Activated CD8-positive, alpha-beta memory T cell treated with anti-CD3 and anti-CD28 coated beads for 1 hour (primary cell): ENCODE results near the gene ORC4.

Source experiments
- DNase-seq, 2 donors: peaks; one replicate each; pipeline ENCODE4 v3.0.0-alpha.2; 2020; ENCODE audit warnings: low read depth in 1 of 2; ENCODE audit errors: extremely low read depth in 1 of 2

The ORC4 gene

DNA sequence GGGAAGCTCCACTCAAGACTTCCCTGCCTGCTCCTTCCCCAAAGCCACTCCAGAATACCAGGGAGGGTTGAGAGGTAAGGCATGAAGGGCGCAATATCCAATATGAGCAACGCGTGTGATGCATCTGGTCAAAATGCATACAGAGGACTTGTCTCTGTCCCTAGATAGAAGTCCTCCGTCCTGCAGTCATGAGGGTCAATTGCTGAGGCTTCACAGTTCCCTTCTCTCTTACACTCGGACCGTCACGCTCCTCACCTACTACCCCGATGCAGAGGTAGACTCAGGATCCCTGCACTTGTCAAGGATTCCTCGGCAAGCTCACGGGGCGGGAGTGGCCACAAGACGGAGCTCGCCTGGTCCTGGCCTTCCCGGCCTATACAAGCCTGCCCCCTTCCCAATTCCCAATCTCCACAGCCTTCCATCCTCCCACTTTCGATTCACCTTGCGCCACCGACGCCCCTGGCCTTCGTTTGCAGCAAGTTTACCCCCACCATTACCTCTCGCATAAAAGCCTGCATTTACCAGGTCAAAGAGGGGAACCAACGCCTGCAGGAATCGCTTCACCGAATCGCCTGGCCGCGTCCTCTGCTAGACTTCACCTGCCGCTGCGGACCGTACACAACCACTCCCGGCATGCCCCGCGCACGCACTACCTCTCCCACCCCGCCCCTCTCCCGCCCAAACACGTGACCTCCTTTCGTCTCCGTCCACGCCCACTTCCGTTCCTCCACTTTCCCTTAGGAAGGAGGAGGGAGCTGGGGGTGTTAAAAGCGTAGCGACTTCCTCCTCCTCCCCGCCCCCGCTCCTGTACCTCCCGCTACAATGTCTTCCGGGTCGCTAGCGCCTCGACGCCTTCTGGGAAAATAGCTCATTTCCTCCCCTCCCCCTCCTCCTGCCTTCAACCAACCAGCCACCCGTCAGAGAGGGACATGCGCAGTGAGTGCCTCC, at the start of gene ORC4:
Gene ORC4 (minus strand): TSS at position 627 of the 948 bp plus-strand sequence. CDS start 44,779 bp downstream, outside the sequence.
- DNase-seq = peak; percentile 91 to 93

DNA sequence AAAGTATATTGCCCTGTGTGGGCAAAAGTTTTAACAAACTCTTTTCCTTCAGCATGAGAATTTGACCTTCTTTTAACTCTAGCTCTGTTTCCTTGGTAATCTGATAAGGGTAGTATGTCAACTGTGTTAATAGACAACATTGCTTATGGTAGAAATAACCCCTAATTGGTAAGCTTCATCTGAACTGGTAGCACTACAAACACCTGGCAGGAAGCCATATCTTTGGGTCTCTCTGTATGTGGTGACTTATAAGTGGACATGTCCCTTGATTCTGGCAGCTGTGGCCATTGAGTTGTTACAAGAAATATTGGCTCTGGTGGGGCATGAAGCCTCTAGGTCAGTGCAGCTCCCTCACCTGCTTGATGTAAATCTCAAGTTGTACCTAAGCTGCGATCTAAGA, 47.3 kb upstream of the ORC4 start:
- no peak for DNase-seq

DNA sequence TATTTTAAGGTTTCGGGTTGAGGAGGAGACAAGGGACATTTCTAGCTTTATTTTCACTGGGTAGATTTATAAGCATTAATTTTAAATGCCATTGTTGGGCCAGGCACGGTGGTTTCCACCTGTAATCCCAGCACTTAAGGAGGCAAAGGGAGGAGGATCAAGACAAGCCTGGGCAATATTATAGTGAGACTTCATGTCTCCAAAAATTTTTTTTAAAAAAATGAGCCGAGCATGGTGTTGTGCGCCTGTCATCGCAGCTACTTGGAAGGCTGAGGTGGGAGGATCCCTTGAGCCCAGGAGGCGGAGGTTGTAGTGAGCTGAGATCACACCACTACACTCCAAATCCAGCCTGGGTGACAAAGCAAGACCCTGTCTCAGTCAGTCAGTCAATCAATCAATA, 45.4 kb upstream of the ORC4 start:
- DNase-seq = no peak

DNA sequence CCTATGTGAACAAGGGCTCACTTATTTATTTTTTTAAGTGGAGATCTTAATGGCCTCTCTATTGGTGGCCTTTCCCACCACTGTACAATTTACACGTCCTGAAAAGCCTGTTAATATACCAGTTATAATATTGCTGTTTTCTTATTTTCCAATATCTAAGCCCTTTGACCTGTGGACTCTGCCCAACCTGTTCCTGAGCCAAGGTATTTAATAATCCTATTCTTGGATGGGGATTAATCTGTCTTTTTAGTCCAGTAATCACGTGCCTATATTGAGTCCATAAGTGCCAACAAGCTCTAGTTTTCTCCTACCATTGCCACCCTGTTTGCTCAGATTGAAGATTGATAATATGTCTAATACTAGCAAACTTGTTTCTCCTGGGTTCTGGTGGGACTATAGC, 43.1 kb upstream of the ORC4 start:
- no peak for DNase-seq

DNA sequence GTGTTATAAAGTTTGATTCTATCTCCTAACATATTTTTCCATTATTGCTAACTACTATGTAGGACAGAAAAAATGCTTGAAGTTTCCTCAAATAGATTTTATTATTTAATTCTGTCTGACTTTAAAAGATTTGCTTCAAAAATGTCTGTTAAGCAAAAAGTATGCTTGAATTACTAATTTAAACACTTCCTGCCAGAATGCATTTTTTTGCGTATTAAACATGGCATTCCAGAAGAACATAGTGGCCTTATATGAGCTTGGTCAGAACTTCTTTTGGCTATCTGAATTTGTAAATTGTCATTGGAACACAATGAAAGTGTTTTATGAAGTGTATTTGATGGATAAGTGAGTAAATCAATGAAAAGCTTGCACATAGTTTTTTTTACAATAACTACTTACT, 38.1 kb upstream of the ORC4 start:
- no peak for DNase-seq

DNA sequence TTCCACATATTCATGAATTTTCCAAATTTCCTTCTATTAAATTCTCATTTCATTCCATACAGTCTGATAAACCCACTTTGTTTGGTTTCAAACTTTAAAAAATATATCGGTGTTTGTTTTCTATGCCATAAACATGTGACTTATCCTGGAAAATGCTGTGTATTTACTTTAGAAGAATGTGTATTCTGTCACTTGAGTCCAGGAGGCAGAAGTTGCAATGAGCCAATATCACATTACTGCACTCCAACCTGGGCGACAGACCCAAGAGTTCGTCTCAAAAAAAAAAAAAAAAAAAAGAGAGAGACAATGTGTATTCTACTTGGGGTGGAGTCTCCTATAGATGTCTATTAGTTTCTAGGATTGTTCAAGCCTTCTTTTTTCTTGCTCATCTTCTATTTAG, 32.1 kb upstream of the ORC4 start:
- DNase-seq = no peak

DNA sequence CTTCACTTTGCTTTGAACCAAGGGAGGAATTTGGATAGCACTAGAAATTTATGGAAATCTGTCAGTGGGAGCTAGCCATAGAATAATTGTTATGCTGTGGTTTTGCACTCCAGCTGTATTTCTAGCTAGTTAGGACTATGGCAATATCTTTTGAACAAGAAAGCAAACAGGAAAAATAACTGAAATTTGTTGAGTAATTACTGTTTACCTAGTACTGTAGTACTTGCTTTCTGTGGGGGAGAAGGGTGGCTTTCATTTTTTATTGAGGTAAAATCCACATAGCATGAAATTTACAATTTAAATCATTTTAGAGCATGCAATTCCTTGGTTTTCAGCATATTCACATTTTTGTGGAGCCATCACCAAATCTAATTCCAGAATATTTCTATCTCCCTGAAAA, 28.7 kb upstream of the ORC4 start:
- no peak for DNase-seq

DNA sequence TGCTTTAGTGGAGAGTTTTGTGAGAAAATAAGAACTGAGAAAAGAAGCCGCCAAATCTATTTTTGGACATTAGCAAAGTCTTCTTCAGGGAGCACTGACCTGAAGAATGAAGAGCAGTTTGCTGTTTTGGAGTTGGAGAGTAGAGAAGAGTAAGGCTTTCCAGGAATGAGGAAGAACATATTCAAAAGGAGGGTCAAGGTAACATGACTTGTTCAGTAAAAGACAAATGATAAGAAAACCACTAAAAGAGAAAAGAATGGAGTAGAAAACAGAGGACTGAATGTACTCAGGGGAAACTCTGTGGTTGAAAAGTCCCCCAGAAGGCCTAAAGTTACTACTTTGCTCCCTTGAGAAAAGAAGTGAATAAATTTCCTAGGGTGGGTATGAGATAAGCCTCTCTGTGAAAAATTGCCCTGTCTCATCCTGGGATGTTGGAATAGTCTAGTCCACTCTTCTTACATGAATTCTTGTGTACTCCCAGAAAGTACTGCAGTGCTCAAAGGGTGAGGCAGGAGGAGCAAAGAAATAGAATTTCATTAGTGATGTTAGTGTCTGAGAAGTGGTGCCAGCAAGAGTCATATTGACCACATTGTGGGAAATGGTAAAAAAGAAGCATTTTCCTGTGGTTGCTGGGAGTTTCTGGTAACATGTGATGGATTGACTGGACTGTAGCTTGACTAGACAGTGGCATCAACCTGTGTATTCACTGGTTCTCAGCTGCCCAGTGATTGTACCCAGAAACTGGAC, 28.1 kb upstream of the ORC4 start:
- DNase-seq = no peak

DNA sequence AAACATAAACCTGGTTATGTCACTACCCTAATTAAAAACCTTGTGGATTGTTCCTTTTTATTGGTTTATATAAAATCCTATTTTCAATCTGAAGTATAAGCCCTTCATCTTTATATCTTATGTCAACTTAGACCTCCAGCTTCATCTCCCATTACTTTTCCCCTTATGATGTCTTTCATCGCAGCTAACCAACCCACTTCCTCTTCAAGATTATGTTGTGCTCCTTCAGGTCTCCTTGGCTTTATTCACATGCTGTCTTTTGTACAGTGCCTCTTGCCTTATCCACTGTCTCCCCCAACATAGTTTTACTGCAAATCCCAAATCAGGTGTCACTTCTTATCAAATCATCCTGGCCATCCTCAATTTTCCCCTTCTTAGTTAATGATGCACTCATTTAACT, 26.3 kb upstream of the ORC4 start:
- DNase-seq = no peak

DNA sequence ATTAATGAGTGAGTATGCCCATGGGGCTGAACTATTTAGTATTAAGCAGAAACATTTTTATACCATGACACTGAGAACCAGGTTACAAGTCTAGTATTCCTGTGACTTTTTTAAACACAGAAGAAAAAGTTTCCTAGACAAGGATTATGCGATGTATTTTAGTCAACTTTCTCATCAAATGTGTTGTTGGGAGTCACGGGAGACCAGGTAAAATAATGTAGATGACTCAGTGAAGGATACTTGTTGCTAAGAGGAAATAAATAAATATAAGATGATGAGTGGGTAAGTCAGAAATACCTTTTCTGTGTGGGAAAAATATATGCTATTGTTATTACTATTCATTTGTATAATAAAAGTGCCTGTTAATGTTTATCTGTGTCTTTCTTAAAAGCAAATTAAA, 23.8 kb upstream of the ORC4 start:
- no peak for DNase-seq

DNA sequence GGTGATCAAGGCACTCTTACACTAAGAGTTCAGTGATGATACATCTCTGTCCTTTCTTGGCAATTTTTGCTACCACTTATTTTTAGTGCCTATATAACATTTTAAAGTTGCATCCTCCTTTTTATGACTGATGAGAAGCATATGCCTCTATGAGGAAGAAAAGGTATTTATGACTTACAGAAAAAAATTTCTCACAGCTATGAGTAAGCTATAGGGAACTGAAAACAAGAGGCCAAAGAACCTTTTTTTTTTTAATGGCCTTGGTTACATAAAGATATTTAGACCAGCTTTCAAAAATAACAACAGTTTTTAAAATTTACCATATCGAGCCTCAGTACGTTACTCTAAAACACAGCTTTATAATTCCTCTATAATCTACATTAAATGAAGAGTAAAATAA, 21.7 kb upstream of the ORC4 start:
- DNase-seq = no peak

DNA sequence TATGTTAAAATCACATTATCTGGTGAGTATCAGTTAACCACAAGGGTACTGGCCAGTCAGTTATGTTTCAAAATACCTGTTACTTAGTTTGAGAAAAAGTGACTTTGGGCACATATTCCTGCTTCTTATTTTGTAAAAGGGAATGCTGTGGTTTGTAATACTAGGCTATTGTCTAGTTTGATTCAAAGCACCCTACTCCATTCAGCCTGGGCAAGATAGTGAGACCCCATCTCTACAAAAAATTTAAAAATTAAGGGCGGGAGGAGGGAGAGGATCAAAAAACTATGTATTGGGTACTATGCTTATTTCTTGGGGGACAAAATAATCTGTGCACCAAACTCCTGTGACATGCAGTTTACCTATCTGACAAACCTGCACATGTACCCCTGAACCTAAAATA, 19.2 kb upstream of the ORC4 start:
- no peak for DNase-seq

DNA sequence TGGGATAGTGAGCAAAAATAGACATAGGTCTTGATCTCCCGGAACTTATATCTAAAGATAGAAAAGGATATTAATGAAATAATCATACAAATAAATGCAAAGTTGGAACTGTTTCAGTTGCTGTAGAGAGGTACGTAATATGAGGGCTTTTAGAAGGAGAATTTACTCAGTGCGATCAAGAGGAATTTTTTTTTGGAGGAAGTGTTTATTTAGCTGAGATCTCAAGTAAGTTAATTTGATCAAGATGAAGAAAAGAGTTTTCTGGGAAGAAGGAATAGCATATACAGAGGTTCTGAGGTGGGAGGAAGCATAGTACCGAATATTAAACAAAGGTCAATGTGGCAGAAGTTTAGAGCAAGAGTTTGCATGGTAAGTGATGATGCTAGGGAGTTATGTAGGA, 11.7 kb upstream of the ORC4 start:
- DNase-seq = no peak

DNA sequence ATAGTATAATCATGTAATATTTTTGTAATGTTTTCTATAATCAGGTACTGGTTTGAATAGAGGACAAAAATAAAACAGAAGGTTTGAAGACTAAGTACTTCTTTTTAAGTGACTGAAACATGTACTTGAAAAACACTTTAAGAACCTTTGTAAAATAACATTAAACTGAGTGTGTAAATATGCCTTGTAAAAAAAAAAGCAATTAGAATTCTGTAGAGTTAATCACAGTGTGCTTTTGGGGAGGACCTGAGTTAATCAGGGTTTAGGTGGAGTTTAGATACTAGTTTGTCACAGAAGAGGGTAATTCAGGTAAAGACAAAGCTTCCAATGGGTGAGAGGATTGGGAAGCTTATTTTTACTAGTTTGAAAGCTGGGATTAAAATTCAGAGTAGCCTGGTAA, 10.6 kb upstream of the ORC4 start:
- no peak for DNase-seq

DNA sequence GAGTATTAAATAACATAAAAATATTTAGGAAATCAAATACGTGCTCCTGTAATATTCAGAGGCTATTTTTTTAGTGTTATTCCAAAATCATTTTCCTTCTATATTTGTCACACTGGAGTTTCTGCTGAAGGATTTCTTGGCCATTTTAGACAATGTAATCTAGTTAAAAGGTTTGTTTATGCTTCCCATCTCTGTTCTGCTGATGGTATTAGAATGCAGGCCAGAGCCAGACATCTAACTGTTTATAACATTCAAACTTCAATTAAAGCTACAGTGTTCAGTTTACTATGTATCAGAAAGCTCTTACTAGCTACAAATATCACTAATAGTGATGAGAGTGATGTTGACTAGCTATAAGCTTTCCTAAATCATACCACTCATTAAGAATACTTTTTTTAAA, 8.2 kb upstream of the ORC4 start:
- DNase-seq = no peak

DNA sequence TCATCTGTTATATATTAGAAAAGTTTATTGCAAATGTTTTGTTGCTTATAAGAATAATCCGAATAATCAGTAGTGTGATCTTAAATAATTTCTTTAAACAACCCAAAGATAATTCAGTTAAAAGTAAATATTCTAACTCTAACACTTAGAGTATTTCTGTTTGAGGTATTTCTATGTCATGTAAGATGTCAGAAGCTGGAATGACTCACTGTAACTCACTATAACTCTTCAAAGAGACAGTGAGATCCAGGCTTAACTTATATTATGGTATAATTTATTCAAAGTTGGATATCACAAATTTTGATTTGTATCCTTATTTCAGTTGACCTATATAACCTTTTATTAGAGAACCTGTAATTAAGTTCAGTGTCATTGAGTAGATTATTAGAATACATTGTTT, 7.3 kb upstream of the ORC4 start:
- DNase-seq = no peak

DNA sequence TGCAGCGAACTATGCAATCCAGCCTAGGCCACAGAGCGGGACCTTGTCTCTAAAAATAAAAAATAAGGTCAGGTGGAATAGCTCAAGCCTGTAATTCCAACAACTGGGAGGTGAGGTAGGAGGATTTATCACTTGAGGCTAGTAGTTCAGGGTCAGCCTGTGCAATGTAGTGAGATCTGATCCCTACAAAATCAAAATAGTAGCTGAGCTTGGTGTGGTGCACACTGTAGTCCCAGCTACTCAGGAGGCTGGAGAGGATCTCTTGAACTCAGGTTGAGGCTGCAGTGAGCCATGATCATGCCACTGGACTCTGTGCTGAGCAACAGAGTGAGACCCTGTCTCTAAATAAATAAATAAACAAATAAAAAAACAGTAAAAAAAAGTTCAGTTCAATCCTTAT, 6.0 kb upstream of the ORC4 start:
- DNase-seq = no peak

DNA sequence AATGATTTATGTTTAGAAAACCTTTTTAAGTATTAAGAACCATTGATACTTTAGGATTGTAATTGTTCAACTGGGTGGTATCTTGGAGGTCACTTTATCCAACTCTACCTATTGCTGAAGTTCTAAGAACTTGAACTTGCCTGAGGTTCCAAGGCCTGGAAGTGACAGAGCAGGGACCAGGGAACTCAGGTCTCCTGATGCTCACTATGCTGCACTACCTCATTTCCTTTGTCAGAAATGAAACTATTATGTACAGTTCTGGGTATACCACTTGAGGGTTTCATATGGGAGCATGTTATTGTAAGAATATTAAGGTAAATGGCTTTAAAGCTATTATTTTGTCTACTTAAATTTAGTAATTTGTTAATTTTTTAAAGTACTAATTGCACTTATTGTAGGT, 3.3 kb upstream of the ORC4 start:
- DNase-seq = no peak

DNA sequence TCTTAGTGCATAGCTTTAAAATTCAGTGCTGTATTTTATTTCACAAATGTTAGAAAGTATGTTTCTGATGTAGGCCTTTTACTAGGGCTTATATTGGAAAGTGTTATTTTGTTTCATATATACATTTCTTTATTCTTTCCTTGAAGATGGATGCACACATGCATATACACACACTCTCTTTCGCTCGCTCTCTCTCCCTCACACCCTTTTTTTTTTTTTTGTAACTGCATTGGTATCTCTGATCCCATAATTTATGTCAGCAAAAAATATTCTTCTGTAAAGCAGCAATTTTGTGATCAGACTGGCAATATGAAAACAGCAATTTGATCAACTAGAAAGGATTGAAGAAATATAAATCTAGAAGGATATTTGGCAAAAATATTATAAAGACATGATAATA, 2.3 kb upstream of the ORC4 start:
- DNase-seq = no peak

DNA sequence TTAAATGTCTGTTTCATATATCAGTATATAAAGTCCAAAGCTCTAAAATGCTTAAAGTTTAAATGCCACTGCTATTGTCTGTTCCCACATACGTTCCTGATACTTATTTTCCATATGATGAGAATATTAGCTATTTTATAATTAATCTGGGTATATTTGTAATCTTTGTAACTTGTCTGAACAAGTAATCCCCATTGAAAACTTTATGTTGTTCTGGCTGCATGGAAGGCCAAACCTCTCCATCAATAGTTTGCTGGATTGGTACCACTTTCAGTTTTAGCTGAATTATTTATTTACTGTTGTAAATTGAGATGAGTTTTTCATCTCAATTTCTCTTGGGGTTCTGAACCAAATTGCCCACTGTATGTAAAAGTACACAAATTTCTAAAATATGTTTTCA, 1.8 kb upstream of the ORC4 start:
- DNase-seq = no peak

DNA sequence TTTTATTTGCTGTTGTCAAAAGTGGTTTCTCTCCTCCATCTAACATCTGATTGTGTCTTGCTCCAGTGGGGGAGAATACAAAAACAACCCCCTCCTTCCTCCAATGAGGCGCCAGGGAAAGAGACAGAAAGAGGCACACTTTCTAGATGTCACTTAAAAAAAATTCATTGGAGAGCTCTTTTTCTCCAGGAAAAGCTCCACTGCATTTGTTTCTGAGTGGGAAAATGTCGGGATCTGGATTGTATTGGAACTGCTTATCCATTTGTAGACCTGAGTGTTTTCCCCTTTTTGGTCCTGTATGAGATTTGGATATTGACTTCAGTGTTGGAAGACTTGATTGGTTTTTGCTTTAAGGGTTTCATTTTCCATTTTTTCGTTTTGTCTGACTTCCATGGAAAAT, 1.3 kb upstream of the ORC4 start:
- DNase-seq = no peak
